Measurements from ENCODE around the gene SARS1. TPM values are rescaled to one million over a fixed set of nuclear protein-coding genes. Genes with fewer than 3 reads are reported as not detected.
"Not testable (repeated sequence)": the region's sequence is repeated elsewhere in the genome, so short reads cannot be mapped to it uniquely, and the experiment has no call there.

SARS1 gene
- total RNA-seq, 1 donor from 2014 or later: 188 TPM

DNA sequence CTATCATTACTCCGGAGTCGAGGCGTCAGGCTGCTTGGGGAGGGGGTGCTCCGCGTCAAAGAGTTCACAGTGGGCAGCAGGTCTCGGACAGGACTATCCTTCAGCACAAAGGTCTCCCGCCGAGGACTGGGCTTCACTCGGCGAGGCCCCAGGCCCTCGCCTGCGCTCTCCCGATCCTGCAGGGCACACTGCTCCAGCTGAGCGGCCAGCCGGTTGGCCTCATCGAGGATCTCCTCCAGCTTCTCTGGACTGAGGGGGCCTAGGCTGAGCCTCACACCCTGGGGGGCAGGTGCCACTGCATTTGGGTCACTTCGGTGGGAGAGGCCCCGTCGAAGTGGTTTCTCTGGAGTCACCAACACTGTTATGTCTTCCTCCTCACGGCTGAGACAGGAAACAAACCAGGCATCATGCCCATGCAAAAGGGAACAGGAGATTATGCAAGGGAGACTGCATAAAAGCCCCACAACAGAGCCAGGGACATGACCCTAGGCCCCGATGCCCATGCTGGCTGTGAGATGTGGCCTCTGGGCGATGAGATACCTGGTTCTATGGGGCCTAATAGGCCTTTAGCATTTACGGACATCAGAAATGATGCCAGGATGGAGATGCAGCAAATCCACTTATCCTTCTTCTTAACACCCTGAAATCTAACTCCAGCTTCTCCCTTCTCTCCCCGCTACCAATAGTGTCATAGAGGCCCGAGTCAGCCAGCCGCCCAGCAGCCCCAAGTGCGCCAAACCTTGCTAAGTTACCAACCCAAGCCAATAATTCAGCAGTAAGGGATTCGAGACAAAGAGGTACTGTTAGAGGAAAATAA, 68.2 kb downstream of the SARS1 start:
- intact Hi-C loops (cut with micrococcal nuclease): loop anchor here (5.0 kb wide), 1 partner anchor 200 kb away; the partner anchor contains the start of gene ATXN7L2
- POLR2A ChIA-PET: interaction anchor here (1.2 to 1.6 kb wide), 2 partner anchors 114 to 143 kb away, joined by 4 read pairs; no protein-coding TSS in a partner anchor

DNA sequence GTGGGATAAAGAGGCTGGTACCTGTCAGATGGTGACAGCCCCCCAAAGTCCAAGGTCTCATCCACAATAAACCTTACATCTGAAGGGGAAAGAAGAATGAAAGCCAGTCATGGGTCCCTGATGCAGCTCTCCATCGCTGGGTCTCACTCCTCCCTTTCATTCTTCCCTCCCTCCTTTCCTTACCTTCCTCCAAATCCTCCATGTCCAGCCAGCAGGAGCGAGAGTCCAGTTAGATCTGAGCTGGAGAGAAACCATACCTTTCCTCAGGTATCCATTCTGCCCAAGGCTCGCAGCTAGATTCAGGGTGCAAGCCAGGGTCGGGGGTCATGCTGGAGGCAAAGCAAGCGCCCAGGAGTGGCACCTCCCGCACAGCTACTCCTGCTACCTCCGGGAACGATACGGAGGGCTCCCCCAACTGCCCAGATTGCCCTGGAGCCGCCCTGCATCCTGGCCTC, 68.8 kb downstream of the SARS1 start:
- Mint-ChIP-seq H3K4me1 (peaks cover 13% of the 10 kb centered on the region), H3K4me3 (peak overlapping the region; percentile 96), H3K36me3 (ENCODE audit: low read depth) (peaks cover 2% of the 10 kb centered on the region), H3K27ac (no peak overlapping the region), H3K9me3 (no peaks in the 10 kb centered on the region), H3K27me3 (no peaks in the 10 kb centered on the region)
- CTCF ChIA-PET: interaction anchor here (0.7 to 2.4 kb wide), 7 partner anchors 18 to 250 kb away, joined by 3 to 18 read pairs (median 4); partner anchors contain the start of genes MYBPHL and SORT1
- TF ChIP-seq, protein P1, sequence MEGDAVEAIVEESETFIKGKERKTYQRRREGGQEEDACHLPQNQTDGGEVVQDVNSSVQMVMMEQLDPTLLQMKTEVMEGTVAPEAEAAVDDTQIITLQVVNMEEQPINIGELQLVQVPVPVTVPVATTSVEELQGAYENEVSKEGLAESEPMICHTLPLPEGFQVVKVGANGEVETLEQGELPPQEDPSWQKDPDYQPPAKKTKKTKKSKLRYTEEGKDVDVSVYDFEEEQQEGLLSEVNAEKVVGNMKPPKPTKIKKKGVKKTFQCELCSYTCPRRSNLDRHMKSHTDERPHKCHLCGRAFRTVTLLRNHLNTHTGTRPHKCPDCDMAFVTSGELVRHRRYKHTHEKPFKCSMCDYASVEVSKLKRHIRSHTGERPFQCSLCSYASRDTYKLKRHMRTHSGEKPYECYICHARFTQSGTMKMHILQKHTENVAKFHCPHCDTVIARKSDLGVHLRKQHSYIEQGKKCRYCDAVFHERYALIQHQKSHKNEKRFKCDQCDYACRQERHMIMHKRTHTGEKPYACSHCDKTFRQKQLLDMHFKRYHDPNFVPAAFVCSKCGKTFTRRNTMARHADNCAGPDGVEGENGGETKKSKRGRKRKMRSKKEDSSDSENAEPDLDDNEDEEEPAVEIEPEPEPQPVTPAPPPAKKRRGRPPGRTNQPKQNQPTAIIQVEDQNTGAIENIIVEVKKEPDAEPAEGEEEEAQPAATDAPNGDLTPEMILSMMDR (IDR thresholded peaks at IDR 0.05): no peak
- intact Hi-C loops (cut with micrococcal nuclease): loop anchor here (5.0 kb wide), 1 partner anchor 200 kb away; the partner anchor contains the start of gene ATXN7L2
- no peak for DNase-seq
- POLR2A ChIA-PET: interaction anchor here (0.6 to 1.6 kb wide), 8 partner anchors 10 to 250 kb away, joined by 3 to 5 read pairs (median 4); partner anchors contain the start of genes ATXN7L2 and SARS1
- ATAC-seq (ENCODE audit: low read depth): no peak

More for the DNA sequence above, 68.2 kb downstream of the SARS1 start:
- no peak overlapping the region for H3K27ac Mint-ChIP-seq
- CTCF ChIA-PET: interaction anchor here (1.3 to 2.4 kb wide), 5 partner anchors 18 to 251 kb away, joined by 3 to 18 read pairs (median 6); partner anchors contain the start of gene SORT1
- TF ChIP-seq, protein P1 (IDR thresholded peaks at IDR 0.05): no peak
- H3K4me3 Mint-ChIP-seq: peak overlapping the region; percentile 96
- peaks cover 16% of the 10 kb centered on the region for H3K4me1 Mint-ChIP-seq
- H3K9me3 Mint-ChIP-seq: no peaks in the 10 kb centered on the region
- peaks cover 2% of the 10 kb centered on the region for H3K36me3 Mint-ChIP-seq (ENCODE audit: low read depth)
- DNase-seq (no peak), ATAC-seq (ENCODE audit: low read depth) (no peak)
- no peaks in the 10 kb centered on the region for H3K27me3 Mint-ChIP-seq

DNA sequence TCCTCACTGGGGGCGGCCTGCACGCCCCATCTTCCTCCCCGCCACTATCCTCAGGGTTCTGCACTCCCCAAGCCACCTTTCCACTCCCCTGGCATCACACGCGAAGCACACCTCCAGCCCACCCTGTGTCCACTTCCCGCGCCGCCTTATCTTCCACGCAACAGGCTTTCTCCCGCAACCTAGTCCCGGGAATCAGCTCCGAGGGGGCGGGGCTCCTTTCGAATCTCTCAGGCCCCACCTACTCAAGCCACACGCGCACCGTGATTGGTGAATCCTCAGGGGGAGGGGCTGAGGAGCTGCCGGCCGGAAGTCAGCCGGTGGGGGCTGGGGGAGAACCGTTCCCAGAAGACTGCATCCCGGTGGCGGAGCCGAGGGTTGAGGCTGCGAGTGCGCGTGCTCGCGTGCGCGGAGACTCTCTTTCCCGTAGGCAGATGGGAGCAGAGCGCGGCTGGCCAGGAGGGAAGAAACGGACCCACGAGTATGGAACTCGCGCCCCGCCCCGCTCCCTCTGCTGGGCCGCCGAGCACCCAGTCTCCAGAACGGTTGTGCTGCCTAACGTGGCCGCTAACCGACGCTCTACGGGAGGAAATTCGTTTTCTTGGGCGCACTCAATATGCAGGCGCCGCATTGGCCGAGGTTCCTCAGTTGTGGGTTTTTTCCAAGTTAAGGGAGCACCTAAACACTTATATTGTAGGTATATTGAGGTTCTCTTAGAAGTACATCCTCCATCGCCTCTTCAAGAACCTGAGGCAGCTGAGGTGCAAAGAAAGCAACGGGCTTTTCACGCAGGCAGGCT, 69.4 kb downstream of the SARS1 start, which contains the start of gene PSRC1:
Gene PSRC1, minus strand, starts transcription at position 194 of the 796 bp plus-strand sequence.
- ChIA-PET CTCF (interaction anchor here (0.7 to 2.4 kb wide), 7 partner anchors 19 to 249 kb away, joined by 3 to 18 read pairs (median 4); partner anchors contain the start of genes MYBPHL and SORT1), POLR2A (interaction anchor here (0.6 to 1.6 kb wide), 9 partner anchors 9 to 251 kb away, joined by 3 to 6 read pairs (median 4); partner anchors contain the start of genes ATXN7L2 and SARS1)
- H3K36me3 Mint-ChIP-seq (ENCODE audit: low read depth): peaks cover 2% of the 10 kb centered on the region
- H3K27ac Mint-ChIP-seq: peak within 1 kb of the TSS; percentile 91
- H3K9me3 Mint-ChIP-seq: no peaks in the 10 kb centered on the region
- DNase-seq: peak; percentile 88
- H3K27me3 Mint-ChIP-seq: peaks cover 3% of the 10 kb centered on the region
- peaks cover 13% of the 10 kb centered on the region for H3K4me1 Mint-ChIP-seq
- intact Hi-C loops (cut with micrococcal nuclease): loop anchor here (1.0 to 5.0 kb wide), 7 partner anchors 20 to 199 kb away; partner anchors contain the start of genes ATXN7L2, CELSR2, MYBPHL and PSMA5
- peak within 1 kb of the TSS; percentile 96 for H3K4me3 Mint-ChIP-seq
- ATAC-seq (ENCODE audit: low read depth): peak; percentile 98
- TF ChIP-seq, protein P1 (IDR thresholded peaks at IDR 0.05): no peak

DNA sequence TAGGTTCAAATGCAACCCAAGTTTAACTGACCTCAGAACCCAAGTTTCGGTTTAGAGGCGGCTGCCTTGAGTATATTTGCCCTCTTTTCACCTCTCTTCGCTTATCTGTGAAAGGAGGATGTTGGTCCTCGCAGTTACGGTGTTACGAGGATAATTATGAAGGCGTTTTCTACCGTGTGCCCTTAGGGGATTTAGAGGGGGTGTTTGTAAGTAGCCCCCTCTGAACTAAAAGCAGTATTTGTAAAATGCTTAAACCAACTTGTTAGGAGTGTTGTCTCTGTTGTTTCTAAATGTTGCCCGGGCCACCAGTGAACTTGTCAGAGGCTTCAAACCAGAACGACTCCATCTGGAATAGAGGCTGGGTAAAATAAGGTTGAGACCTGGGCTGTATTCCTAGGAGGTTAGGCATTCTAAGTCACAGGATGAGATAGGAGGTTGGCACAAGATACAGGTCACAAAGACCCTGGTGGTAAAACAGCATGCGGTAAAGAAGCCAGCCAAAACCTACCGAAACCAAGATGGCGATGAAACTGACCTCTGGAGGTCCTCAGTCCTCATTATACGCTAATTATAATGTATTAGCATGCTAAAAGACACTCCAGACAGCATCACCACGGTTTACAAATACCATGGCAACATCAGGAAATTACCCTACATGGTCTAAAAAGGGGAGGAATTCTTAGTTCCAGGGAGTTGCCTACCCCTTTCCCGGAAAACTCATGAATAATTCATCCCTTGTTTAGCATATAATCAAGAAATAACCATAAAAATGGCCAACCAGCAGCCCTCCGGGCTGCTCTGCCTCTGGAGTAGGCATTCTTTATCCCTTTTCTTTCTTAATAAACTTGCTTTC, 70.3 kb downstream of the SARS1 start:
- Mint-ChIP-seq H3K4me3 (peak overlapping the region; percentile 96), H3K27ac (peak overlapping the region; percentile 91), H3K9me3 (no peaks in the 10 kb centered on the region), H3K4me1 (peaks cover 13% of the 10 kb centered on the region), H3K36me3 (ENCODE audit: low read depth) (peaks cover 2% of the 10 kb centered on the region), H3K27me3 (peaks cover 3% of the 10 kb centered on the region)
- TF ChIP-seq, protein P1 (IDR thresholded peaks at IDR 0.05): no peak
- ATAC-seq (ENCODE audit: low read depth) (no peak), DNase-seq (no peak)
- POLR2A ChIA-PET: interaction anchor here (1.1 to 1.5 kb wide), 2 partner anchors 70 to 184 kb away, joined by 5 to 6 read pairs; partner anchors contain the start of gene SARS1
- intact Hi-C loops (cut with micrococcal nuclease): loop anchor here (1.0 to 5.0 kb wide), 7 partner anchors 21 to 198 kb away; partner anchors contain the start of genes ATXN7L2, CELSR2, MYBPHL and PSMA5
- CTCF ChIA-PET: interaction anchor here (1.1 to 2.4 kb wide), 2 partner anchors 23 to 115 kb away, joined by 4 to 18 read pairs; partner anchors contain the start of genes MYBPHL and SORT1

DNA sequence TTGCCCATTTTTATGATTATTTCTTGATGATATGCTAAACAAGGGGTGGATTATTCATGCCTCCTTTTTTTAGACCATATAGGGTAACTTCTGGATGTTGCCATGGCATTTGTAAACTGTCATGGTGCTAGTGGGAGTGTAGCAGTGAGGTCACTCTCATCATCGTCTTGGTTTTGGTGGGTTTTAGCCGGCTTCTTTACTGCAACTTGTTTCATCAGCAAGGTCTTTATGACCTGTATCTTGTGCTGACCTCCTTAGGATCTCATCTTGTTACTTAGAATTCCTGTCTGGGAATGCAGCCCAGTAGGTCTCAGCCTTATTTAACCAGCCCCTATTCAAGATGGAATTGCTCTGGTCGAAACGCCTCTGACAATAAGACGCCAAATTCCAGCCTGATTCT, 73.0 kb downstream of the SARS1 start:
- DNase-seq; H3K4me3 Mint-ChIP-seq; H3K27me3 Mint-ChIP-seq; H3K9me3 Mint-ChIP-seq; intact Hi-C loops (cut with micrococcal nuclease); H3K27ac Mint-ChIP-seq; ATAC-seq (ENCODE audit: low read depth); H3K36me3 Mint-ChIP-seq (ENCODE audit: low read depth); CTCF ChIA-PET: not testable (repeated sequence)
- POLR2A ChIA-PET: interaction anchor here (0.7 kb wide), 1 partner anchor 227 kb away, joined by 5 read pairs; no protein-coding TSS in a partner anchor
- H3K4me1 Mint-ChIP-seq: peaks cover 15% of the 10 kb centered on the region
